PC-3 (cell line): Measurements from ENCODE around the gene SAMD4A. TPM values are rescaled to one million over a fixed set of nuclear protein-coding genes. Genes with fewer than 3 reads are reported as not detected.

Experiments used
- ATAC-seq: fragments of 200-7000 bp; cut with Tn5 transposase; 2 replicates; pipeline ENCODE4 v1.9.1; 2020; ENCODE audit warnings: mild to moderate bottlenecking, moderate library complexity
- BruUV-seq: library from RNA; stranded (reverse); fragments of 400-500 nt; replicated peaks from 2 replicates; lab custom pipeline; 2021; lab: Mats Ljungman, UMichigan
- CTCF ChIA-PET: fragments of 300-600 bp; sonication (Branson Sonifier 250); formaldehyde crosslinking; loops from one replicate; lab custom pipeline; 2022; ENCODE audit warnings: antibody characterized with exemption; lab: Charles Lee
- POLR2A ChIA-PET: fragments of 300-600 bp; sonication (Branson Sonifier 250); formaldehyde crosslinking; loops from one replicate; lab custom pipeline; 2022; ENCODE audit warnings: antibody characterized with exemption; ENCODE audit not compliant: unreplicated experiment; lab: Charles Lee
- DNase-seq: peaks from one replicate; pipeline ENCODE4 v3.0.0-alpha.2; 2015
- H2AFZ ChIP-seq: fragments of 300-600 bp; sonication (generic); 2 replicates; pipeline ENCODE4 v1.6.0; 2016; ENCODE audit warnings: antibody characterized with exemption, low read length
- H3F3A ChIP-seq: fragments of 300-600 bp; sonication (generic); one replicate; pipeline ENCODE4 v1.6.0; 2017; ENCODE audit warnings: antibody characterized with exemption, low read length, control low read depth, mild to moderate bottlenecking; ENCODE audit not compliant: unreplicated experiment
- H3K27ac ChIP-seq: fragments of 300-600 bp; sonication (generic); 2 replicates; pipeline ENCODE4 v1.5.1; 2016; ENCODE audit warnings: mild to moderate bottlenecking, low read length
- H3K27me3 ChIP-seq: fragments of 300-600 bp; sonication (generic); 2 replicates; pipeline ENCODE4 v1.6.1; 2016; ENCODE audit warnings: low read length, mixed read lengths
- H3K36me3 ChIP-seq: fragments of 300-600 bp; sonication (generic); 2 replicates; pipeline ENCODE4 v1.6.1; 2016; ENCODE audit warnings: low read depth, mixed run types, low read length, mixed read lengths
- H3K4me1 ChIP-seq: fragments of 300-600 bp; sonication (generic); 2 replicates; pipeline ENCODE4 v1.5.1; 2016; ENCODE audit warnings: low read length; ENCODE audit not compliant: insufficient read depth
- H3K4me2 ChIP-seq: fragments of 300-600 bp; sonication (generic); 2 replicates; pipeline ENCODE4 v1.6.0; 2016; ENCODE audit warnings: low read length
- H3K4me3 ChIP-seq: fragments of 300-600 bp; sonication (generic); 2 replicates; pipeline ENCODE4 v1.5.1; 2016; ENCODE audit warnings: mild to moderate bottlenecking, low read length, mixed read lengths
- H3K79me2 ChIP-seq: fragments of 300-600 bp; sonication (generic); 2 replicates; pipeline ENCODE4 v1.6.1; 2017; ENCODE audit warnings: low read length, mixed read lengths
- H3K9ac ChIP-seq: fragments of 300-600 bp; sonication (generic); 2 replicates; pipeline ENCODE4 v1.6.0; 2016; ENCODE audit warnings: mild to moderate bottlenecking, low read length
- H3K9me2 ChIP-seq: fragments of 300-600 bp; sonication (generic); replicated peaks from 2 replicates; pipeline ENCODE4 v1.6.1; 2016; ENCODE audit warnings: mixed run types, low read length, mixed read lengths
- H3K9me3 ChIP-seq: fragments of 300-600 bp; sonication (generic); 2 replicates; pipeline ENCODE4 v1.6.1; 2016; ENCODE audit warnings: low read length, mixed read lengths
- H4K20me1 ChIP-seq: fragments of 300-600 bp; sonication (generic); 2 replicates; pipeline ENCODE4 v1.6.1; 2016; ENCODE audit warnings: low read length, mixed read lengths
- EZH2 ChIP-seq: fragments of 300-600 bp; sonication (generic); IDR thresholded peaks from one replicate; pipeline ENCODE4 v1.6.1; 2017; ENCODE audit warnings: antibody characterized with exemption, mild to moderate bottlenecking, low read length; ENCODE audit not compliant: unreplicated experiment
- EZH2phosphoT487 ChIP-seq: fragments of 300-600 bp; sonication (generic); IDR thresholded peaks from 2 replicates; pipeline ENCODE4 v1.6.1; 2018; ENCODE audit warnings: mild to moderate bottlenecking, antibody characterized with exemption, low read length, borderline replicate concordance
- intact Hi-C: fragments of 100-400 bp; cut with micrococcal nuclease; formaldehyde crosslinking; loops from 2 replicates; pipeline ENCODE4 v1.9.0; 2023
- total RNA-seq: library from RNA; depleted of rRNA; stranded (reverse); fragments of >200 nt; gene quantifications from 2 replicates; pipeline ENCODE4 v1.2.3, GENCODE V29; 2014
- TF ChIP-seq, protein P1 (sequence below): fragments of 300-600 bp; sonication (generic); conservative IDR thresholded peaks from 2 replicates; pipeline ENCODE4 v1.5.1; 2017; ENCODE audit warnings: antibody characterized with exemption, low read depth, mild to moderate bottlenecking, low read length

The SAMD4A gene
- total RNA-seq, 1 experiment from 2014 or later, result 42.9 TPM

DNA sequence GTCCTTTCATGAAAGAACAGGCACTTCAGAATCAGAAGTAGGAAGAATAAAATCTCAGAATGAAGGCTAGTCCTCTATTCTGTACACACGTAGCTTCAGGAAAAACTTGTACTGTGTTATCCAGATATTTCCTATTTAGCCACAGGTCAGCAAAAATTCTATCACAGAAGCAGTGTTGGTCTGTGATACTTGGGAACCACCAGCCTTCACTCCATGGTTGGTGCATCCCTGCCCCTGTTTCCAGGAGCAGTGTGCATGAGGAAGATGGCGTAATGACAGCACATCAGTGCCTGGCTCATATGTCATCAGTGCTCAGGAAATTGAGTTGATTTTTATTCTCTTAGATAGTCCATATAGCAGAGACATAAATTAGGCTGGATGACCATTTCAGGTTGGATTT is 87.7 kb downstream of the SAMD4A start:
- POLR2A ChIA-PET, result interaction anchor here (0.5 to 1.4 kb wide), 6 partner anchors 22 to 140 kb away, joined by 3 to 8 read pairs (median 4); no protein-coding TSS in a partner anchor
- Histone ChIP-seq H3K9ac (peak overlapping the region; percentile 47), H3K79me2 (peaks cover 78% of the 10 kb centered on the region), H3K27ac (peak overlapping the region; percentile 87), H3K4me1 (peaks cover 69% of the 10 kb centered on the region), H3K4me2 (peak overlapping the region; percentile 58), H3K9me3 (no peaks in the 10 kb centered on the region), H3K4me3 (no peak overlapping the region), H2AFZ (no peak overlapping the region), H4K20me1 (no peaks in the 10 kb centered on the region), H3K9me2 (no peaks in the 10 kb centered on the region), H3K36me3 (no peaks in the 10 kb centered on the region), H3K27me3 (no peaks in the 10 kb centered on the region), H3F3A (peaks cover 22% of the 10 kb centered on the region)
- no peak for DNase-seq
- ATAC-seq, result no peak
- intact Hi-C loops, result loop anchor here (5.0 kb wide), 1 partner anchor 83 kb away; no protein-coding TSS in a partner anchor
- no peak for TF ChIP-seq EZH2
- no peak for TF ChIP-seq EZH2phosphoT487
- TF ChIP-seq, protein P1, sequence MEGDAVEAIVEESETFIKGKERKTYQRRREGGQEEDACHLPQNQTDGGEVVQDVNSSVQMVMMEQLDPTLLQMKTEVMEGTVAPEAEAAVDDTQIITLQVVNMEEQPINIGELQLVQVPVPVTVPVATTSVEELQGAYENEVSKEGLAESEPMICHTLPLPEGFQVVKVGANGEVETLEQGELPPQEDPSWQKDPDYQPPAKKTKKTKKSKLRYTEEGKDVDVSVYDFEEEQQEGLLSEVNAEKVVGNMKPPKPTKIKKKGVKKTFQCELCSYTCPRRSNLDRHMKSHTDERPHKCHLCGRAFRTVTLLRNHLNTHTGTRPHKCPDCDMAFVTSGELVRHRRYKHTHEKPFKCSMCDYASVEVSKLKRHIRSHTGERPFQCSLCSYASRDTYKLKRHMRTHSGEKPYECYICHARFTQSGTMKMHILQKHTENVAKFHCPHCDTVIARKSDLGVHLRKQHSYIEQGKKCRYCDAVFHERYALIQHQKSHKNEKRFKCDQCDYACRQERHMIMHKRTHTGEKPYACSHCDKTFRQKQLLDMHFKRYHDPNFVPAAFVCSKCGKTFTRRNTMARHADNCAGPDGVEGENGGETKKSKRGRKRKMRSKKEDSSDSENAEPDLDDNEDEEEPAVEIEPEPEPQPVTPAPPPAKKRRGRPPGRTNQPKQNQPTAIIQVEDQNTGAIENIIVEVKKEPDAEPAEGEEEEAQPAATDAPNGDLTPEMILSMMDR, result no peak
- BruUV-seq, result no TSS peak
- CTCF ChIA-PET, result interaction anchor here (1.0 to 1.5 kb wide), 2 partner anchors 86 to 89 kb away, joined by 6 to 7 read pairs; no protein-coding TSS in a partner anchor

DNA sequence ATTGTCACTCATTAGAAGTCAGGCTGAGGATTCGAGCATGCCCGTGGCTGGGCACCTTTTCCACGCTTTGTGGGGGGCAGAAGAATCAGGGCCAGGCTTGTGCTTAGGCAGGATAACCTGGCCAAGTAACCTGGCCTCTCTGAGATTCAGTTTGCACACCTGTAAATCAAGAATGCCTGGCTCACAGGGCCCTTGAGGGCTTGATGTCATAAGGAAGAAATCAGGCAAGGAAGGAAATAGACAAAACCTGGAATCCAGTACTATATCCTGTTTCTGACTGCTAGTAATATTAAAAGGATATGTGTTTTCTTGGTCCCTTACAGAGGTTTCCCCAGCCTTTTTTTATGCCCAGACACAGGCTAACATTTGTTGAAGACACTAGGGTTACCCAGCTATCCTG is 91.9 kb downstream of the SAMD4A start:
- peak overlapping the region; percentile 5; the same call in 1 of the 2 replicates for H3K4me3 ChIP-seq
- no peaks in the 10 kb centered on the region for H3K36me3 ChIP-seq
- BruUV-seq, result TSS peak; percentile 93
- peak overlapping the region; percentile 52 for H3K4me2 ChIP-seq
- peaks cover 81% of the 10 kb centered on the region for H3K79me2 ChIP-seq
- no peaks in the 10 kb centered on the region for H3F3A ChIP-seq
- H3K27me3 ChIP-seq, result no peaks in the 10 kb centered on the region
- H3K27ac ChIP-seq, result peak overlapping the region; percentile 87
- intact Hi-C loops, result loop anchor here (1.0 kb wide), 3 partner anchors 18 to 113 kb away; no protein-coding TSS in a partner anchor
- peak overlapping the region; percentile 61 for H3K9ac ChIP-seq
- no peaks in the 10 kb centered on the region for H3K9me3 ChIP-seq
- ATAC-seq (no peak), DNase-seq (no peak)
- TF ChIP-seq, protein P1, result no peak
- TF ChIP-seq EZH2 (no peak), EZH2phosphoT487 (no peak)
- H4K20me1 ChIP-seq, result no peaks in the 10 kb centered on the region
- CTCF ChIA-PET, result interaction anchor here (0.6 kb wide), 1 partner anchor 59 kb away, joined by 4 read pairs; no protein-coding TSS in a partner anchor
- H2AFZ ChIP-seq, result 0 out of 2 replicates have a peak overlapping the region, but pooled peaks have one; percentile 2
- H3K9me2 ChIP-seq, result no peaks in the 10 kb centered on the region
- peaks cover 43% of the 10 kb centered on the region for H3K4me1 ChIP-seq
- POLR2A ChIA-PET, result interaction anchor here (0.6 to 1.1 kb wide), 4 partner anchors 8 to 392 kb away, joined by 4 to 5 read pairs (median 5); partner anchors contain the start of gene CGRRF1

DNA sequence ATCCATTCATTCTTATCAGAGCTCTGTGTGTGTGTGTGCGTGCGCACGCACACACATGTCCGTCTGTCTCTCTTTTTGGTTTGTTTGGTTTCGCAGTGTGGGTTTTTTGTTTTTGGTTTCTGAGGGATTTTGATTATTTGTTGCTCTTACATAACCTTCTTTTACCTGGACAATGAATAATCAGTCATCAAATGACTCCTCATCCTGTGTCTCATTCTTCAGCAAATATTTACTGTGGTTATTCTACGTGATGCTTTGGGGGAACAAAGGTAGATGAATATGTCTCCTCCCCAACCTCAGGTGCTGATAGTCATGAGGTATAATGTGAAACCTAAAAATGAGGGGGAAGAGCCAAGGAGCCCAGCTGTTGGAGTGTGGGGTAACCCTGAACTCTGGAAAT is 92.4 kb downstream of the SAMD4A start:
- TF ChIP-seq EZH2 (no peak), EZH2phosphoT487 (no peak)
- TF ChIP-seq, protein P1, result no peak
- peak; percentile 93 for ATAC-seq
- Histone ChIP-seq H3K9me3 (no peaks in the 10 kb centered on the region), H3K27me3 (no peaks in the 10 kb centered on the region), H3K9ac (peak overlapping the region; percentile 63), H3K79me2 (peaks cover 77% of the 10 kb centered on the region), H3F3A (no peaks in the 10 kb centered on the region), H3K4me2 (peak overlapping the region; percentile 52), H2AFZ (0 out of 2 replicates have a peak overlapping the region, but pooled peaks have one; percentile 2), H3K4me1 (peaks cover 41% of the 10 kb centered on the region), H3K4me3 (peak overlapping the region; percentile 5; the same call in 1 of the 2 replicates), H3K9me2 (no peaks in the 10 kb centered on the region), H4K20me1 (no peaks in the 10 kb centered on the region), H3K36me3 (no peaks in the 10 kb centered on the region), H3K27ac (peak overlapping the region; percentile 87)
- peak; percentile 100 for DNase-seq
- intact Hi-C loops, result loop anchor here (1.0 kb wide), 3 partner anchors 18 to 113 kb away; no protein-coding TSS in a partner anchor
- BruUV-seq, result no TSS peak
- CTCF ChIA-PET, result interaction anchor here (0.6 kb wide), 1 partner anchor 60 kb away, joined by 4 read pairs; no protein-coding TSS in a partner anchor
- POLR2A ChIA-PET, result interaction anchor here (0.6 to 1.1 kb wide), 4 partner anchors 8 to 391 kb away, joined by 4 to 5 read pairs (median 5); partner anchors contain the start of gene CGRRF1
